Neutrophil (primary cell): ENCODE measurements around the gene TOP3B.

ENCODE experiments used
- H3K27ac ChIP-seq: fragments of 200-600 bp; sonication (generic); 2 replicates; pipeline ENCODE4 v1.5.1; 2016; ENCODE audit warnings: mild to moderate bottlenecking, moderate library complexity
- H3K27me3 ChIP-seq: fragments of 200-600 bp; sonication (generic); 2 replicates; pipeline ENCODE4 v1.6.0; 2016; ENCODE audit warnings: mild to moderate bottlenecking
- H3K36me3 ChIP-seq: fragments of 200-600 bp; sonication (generic); 2 replicates; pipeline ENCODE4 v1.5.1; 2017
- H3K4me1 ChIP-seq, 2 experiments: fragments of 200-600 bp in 1 of 2; sonication (generic) in 1 of 2; 1 replicate in 1 of 2; 2 replicates in 1 of 2; pipeline versions ENCODE4 v1.5.1 to v1.6.1; 2013 to 2016; ENCODE audit warnings: low read depth in 1 of 2, low read length in 1 of 2, mild to moderate bottlenecking in 1 of 2, moderate library complexity in 1 of 2; ENCODE audit not compliant: control insufficient read depth in 1 of 2, insufficient read depth in 1 of 2
- H3K4me3 ChIP-seq, 2 experiments: fragments of 200-600 bp in 1 of 2; sonication (generic) in 1 of 2; 1 replicate in 1 of 2; 2 replicates in 1 of 2; pipeline ENCODE4 v1.5.1; 2013 to 2016; ENCODE audit warnings: low read depth in 1 of 2, low read length in 1 of 2, mild to moderate bottlenecking in 1 of 2, moderate library complexity in 1 of 2
- H3K9me3 ChIP-seq: fragments of 200-600 bp; sonication (generic); 2 replicates; pipeline ENCODE4 v1.5.1; 2016
- CTCF ChIP-seq: fragments of 200-600 bp; sonication (generic); IDR thresholded peaks from 2 replicates; pipeline ENCODE4 v1.5.1; 2016; ENCODE audit warnings: antibody characterized with exemption

TOP3B gene

GRCh38 chr22:22001664-22002525 is 19.3 kb upstream of the TOP3B start:
- TF ChIP-seq CTCF = no peak
- Histone ChIP-seq H3K9me3 (no peaks in the 10 kb centered on the region), H3K4me3 (no peak overlapping the region), H3K27ac (no peak overlapping the region), H3K27me3 (peaks cover 5% of the 10 kb centered on the region), H3K36me3 (no peaks in the 10 kb centered on the region), H3K4me1 (no peaks in the 10 kb centered on the region)

GRCh38 chr22:21998595-21999247 is 16.1 kb upstream of the TOP3B start:
- no peak for TF ChIP-seq CTCF
- Histone ChIP-seq H3K36me3 (no peaks in the 10 kb centered on the region), H3K27me3 (peaks cover 5% of the 10 kb centered on the region)

GRCh38 chr22:21996175-21996720 is 13.7 kb upstream of the TOP3B start:
- H3K36me3 ChIP-seq = no peaks in the 10 kb centered on the region
- TF ChIP-seq CTCF = no peak

More at GRCh38 chr22:21998595-21999247, 16.1 kb upstream of the TOP3B start:
- no peak overlapping the region for H3K4me3 ChIP-seq
- H3K27ac ChIP-seq = no peak overlapping the region
- H3K9me3 ChIP-seq = no peaks in the 10 kb centered on the region
- H3K4me1 ChIP-seq = no peaks in the 10 kb centered on the region

GRCh38 chr22:21995660-21996059 is 13.1 kb upstream of the TOP3B start:
- no peak overlapping the region for H3K27ac ChIP-seq
- no peaks in the 10 kb centered on the region for H3K4me1 ChIP-seq
- no peak for TF ChIP-seq CTCF
- H3K36me3 ChIP-seq = no peaks in the 10 kb centered on the region
- no peak overlapping the region for H3K4me3 ChIP-seq
- H3K27me3 ChIP-seq = no peaks in the 10 kb centered on the region
- H3K9me3 ChIP-seq = no peaks in the 10 kb centered on the region

More at GRCh38 chr22:21996175-21996720, 13.7 kb upstream of the TOP3B start:
- H3K4me3 ChIP-seq = no peak overlapping the region
- H3K27ac ChIP-seq = no peak overlapping the region
- H3K4me1 ChIP-seq = no peaks in the 10 kb centered on the region
- H3K27me3 ChIP-seq = peaks cover 1% of the 10 kb centered on the region
- no peaks in the 10 kb centered on the region for H3K9me3 ChIP-seq

GRCh38 chr22:21994881-21995444 is 12.4 kb upstream of the TOP3B start:
- no peaks in the 10 kb centered on the region for H3K36me3 ChIP-seq
- H3K9me3 ChIP-seq = no peaks in the 10 kb centered on the region
- TF ChIP-seq CTCF = no peak
- no peak overlapping the region for H3K4me3 ChIP-seq
- H3K27me3 ChIP-seq = no peaks in the 10 kb centered on the region
- H3K27ac ChIP-seq = no peak overlapping the region
- no peaks in the 10 kb centered on the region for H3K4me1 ChIP-seq
